GM20000 (cell line): ENCODE measurements around the gene GRAMD4.

Experiments used
- DNase-seq: peaks from one replicate; pipeline ENCODE4 v3.0.0; 2012; ENCODE audit warnings: low spot score
- TF ChIP-seq, protein P1 (sequence below): IDR thresholded peaks from 2 replicates; pipeline ENCODE4 v1.5.1; 2012; ENCODE audit warnings: mild to moderate bottlenecking, control low read depth; ENCODE audit errors: extremely low read depth, missing control alignments

The GRAMD4 gene

DNA sequence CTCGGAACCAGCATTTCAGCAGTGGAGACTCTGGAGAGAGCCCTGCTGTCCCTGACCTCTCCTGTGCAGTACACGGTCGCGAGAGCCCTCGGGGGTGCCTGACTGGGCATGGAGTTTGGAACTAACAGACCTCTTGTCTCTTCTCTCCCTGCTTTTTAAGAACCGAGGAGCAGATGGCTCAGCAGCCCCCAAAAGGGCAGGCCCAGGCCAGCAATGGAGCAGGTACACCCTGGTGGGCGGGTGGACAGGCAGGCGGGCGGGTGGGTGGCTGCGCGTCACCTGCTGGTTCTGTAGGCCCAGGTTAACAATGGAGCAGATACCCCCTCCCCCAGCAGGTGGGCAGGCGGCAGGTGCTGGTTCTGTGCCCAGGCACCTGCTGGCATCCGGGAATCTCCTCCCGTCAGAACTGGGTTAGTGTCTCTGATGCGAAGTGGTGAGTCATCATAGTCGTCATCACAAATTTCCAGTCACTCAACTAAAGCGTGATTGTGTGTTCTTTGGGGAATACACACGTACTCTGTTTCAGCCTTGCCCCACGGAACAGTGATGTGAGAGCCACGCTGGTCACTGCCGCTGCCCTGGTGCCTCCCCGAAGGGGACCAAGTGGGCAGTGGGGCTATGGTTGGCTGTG lies 41.1 kb downstream of the GRAMD4 start:
- DNase-seq, result no peak
- TF ChIP-seq, protein P1, sequence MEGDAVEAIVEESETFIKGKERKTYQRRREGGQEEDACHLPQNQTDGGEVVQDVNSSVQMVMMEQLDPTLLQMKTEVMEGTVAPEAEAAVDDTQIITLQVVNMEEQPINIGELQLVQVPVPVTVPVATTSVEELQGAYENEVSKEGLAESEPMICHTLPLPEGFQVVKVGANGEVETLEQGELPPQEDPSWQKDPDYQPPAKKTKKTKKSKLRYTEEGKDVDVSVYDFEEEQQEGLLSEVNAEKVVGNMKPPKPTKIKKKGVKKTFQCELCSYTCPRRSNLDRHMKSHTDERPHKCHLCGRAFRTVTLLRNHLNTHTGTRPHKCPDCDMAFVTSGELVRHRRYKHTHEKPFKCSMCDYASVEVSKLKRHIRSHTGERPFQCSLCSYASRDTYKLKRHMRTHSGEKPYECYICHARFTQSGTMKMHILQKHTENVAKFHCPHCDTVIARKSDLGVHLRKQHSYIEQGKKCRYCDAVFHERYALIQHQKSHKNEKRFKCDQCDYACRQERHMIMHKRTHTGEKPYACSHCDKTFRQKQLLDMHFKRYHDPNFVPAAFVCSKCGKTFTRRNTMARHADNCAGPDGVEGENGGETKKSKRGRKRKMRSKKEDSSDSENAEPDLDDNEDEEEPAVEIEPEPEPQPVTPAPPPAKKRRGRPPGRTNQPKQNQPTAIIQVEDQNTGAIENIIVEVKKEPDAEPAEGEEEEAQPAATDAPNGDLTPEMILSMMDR, result no peak

DNA sequence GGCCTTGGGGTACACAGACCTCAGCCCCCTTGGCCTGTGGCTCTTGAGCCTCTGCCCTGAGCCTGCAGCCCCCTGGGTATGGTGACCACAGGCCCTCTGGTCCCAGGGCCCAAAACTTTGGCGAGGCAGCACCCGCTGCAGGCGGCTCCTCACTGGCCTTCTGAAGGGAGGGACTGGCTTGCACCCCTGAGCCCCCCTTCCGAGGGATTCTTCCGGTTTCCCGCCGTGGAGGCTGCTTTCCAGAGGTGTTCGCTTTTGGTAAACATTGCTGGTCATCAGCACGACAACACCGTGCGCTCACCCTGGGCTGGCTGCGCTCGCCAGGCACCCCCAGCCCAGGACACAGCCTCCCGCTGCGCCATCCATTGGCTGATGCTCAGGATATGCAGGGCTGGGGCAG lies 42.0 kb downstream of the GRAMD4 start:
- no peak for DNase-seq
- TF ChIP-seq, protein P1, result no peak

DNA sequence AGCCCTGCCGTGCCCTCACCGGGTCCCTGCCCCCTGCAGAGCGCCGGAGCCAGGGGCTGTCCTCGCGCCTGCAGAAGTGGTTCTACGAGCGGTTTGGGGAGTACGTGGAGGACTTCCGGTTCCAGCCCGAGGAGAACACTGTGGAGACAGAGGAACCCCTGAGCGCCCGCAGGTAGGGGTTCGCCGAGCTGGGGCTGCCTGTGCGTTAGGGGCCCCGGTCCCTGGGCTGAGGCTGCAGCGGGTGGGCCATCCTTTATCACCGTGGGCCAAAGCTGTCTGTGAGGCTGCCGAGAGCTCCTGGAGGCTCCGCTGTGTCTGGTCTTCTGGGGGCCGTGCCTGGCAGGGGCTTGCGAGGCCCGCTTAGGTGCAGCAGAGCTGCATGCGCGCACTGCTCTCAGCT lies 42.8 kb downstream of the GRAMD4 start:
- no peak for DNase-seq
- TF ChIP-seq, protein P1, result no peak

DNA sequence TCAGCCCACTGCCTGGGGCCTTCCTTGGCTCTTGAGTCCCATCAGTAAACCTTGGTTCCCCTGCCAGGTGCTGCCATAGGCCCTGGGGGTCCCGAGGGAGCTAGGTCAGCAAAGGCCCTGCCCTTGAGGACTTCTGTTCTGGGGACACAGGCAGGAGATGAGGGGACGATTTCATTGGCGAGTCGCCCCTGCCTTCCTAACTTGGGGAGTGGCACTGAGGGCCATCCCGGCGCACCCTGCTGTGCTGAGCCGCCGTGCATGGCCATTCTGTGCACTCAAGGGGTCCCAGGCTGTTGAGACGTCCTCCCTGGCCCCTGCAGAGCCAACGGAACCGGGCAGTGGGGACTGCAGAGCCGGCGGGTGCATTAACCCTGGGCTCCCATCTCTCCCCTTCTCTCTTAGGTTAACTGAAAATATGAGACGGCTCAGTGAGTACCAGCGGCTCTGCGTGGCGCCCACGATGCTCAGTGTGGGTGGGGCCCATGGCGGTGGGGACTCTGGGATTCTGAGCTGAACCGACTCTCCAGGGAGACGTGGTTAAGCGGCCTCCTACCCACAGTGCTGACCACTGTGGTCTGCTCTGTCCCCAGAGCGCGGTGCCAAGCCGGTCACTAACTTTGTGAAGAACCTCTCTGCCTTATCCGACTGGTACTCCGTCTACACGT lies 43.4 kb downstream of the GRAMD4 start:
- TF ChIP-seq, protein P1, result no peak

DNA sequence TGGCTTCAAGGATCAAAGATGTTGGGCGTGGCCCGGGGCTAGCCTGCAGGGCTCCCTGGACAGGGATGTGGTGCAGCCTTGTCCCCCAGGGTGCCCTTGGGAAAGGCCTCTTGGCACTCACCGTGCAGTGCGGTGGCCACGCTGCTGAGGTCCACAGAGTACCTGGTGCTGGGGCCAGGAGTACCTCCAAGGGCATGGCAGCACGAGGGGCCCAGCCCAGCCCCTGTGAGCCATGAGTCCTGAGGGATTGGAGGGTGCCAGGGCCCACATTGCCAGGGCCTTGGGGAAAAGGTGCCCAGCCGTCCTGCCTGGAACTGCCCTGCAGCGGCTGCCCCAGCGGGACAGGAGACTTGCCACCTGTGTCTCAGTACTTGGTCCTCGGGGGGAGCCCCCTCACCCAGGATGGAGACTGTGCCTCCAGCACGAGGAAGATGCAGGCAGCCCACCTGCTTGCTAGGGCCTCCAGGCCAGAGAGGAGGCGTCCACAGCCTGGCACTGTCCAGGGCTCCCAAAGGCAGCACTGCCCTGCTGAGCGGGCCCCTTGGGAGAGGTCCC lies 44.2 kb downstream of the GRAMD4 start:
- DNase-seq, result no peak
- TF ChIP-seq, protein P1, result no peak

More for the DNA sequence above, 43.4 kb downstream of the GRAMD4 start:
- no peak for DNase-seq

DNA sequence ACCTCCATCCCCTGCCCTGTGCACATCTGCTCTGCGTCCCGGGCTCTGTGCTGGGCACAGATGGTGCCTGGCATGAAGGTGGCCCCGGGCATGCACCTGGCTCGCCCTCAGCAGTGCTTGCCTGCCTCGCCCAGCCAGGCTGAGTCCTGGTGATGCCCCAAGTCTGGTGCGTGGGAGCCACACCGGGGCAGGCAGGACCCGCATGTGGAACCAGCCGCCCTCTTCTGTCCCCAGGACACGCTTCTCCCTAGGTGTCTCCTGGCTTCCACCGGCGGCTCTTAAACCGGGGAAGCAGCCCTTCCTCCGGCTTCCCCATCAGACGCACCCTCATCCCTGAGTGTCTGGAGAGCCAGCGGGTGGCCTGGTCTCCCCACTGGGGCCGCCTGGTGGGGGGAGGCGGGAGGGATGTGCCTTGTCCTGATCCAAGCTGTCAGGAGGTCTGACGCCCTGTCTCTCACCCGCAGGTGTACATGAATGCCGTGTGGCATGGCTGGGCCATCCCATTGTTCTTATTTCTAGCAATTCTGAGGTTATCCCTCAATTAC lies 45.0 kb downstream of the GRAMD4 start:
- DNase-seq, result no peak
- TF ChIP-seq, protein P1, result no peak

DNA sequence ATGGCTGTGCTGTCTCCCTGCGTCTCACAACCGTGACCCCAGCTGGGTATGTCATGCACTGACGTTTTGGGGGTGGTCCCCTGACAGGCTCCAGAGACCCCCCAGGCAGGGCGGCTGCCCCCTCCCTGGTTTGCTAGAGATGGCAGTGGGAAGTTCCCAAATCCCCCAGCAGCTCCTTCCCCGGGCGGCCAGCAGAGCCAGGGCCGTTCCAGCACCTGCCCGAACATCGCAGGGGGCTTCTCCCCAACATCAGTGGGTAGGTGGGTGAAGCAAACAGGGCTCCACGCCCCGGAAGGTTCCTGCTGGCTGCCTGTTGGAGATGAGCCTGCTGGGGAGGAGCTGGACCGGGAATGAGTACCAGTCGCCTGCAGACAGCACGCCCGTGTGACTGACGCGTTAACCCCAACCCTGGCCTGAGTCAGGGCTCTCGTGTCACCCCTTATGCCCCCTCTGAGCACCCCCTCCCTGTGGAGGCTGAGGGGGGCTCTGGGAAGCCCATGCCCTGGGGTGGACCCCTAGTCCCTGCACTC lies 45.6 kb downstream of the GRAMD4 start:
- no peak for DNase-seq
- TF ChIP-seq, protein P1, result no peak
